GM12891 (cell line): Measurements from ENCODE around the gene NCOA3.

Source experiments
- DNase-seq: peaks from one replicate; pipeline ENCODE4 v3.0.0; 2011; ENCODE audit warnings: low spot score; ENCODE audit not compliant: insufficient read length
- FAIRE-seq: peaks from 2 replicates; lab custom pipeline; 2011; peaks lifted over from hg19 to GRCh38; lab: Jason Lieb, UNC
- PAX5 ChIP-seq: IDR thresholded peaks from 2 replicates; pipeline ENCODE4 v1.6.1; 2011; ENCODE audit warnings: low read length, moderate library complexity, mild to moderate bottlenecking; ENCODE audit not compliant: insufficient read depth, severe bottlenecking
- POLR2A ChIP-seq: IDR thresholded peaks from 2 replicates; pipeline ENCODE4 v1.6.1; 2011; ENCODE audit warnings: low read depth, low read length, control low read depth
- POLR2AphosphoS5 ChIP-seq: IDR thresholded peaks from 2 replicates; pipeline ENCODE4 v1.6.1; 2011; ENCODE audit warnings: low read depth, low read length, control low read depth
- POU2F2 ChIP-seq: IDR thresholded peaks from 2 replicates; pipeline ENCODE4 v1.6.1; 2011; ENCODE audit warnings: low read depth, mild to moderate bottlenecking, control low read depth, low read length, moderate library complexity
- SPI1 ChIP-seq: IDR thresholded peaks from 2 replicates; pipeline ENCODE4 v1.6.1; 2011; ENCODE audit warnings: low read depth, low read length, control low read depth
- TAF1 ChIP-seq: IDR thresholded peaks from 2 replicates; pipeline ENCODE4 v1.6.1; 2011; ENCODE audit warnings: low read depth, low read length, control low read depth

The NCOA3 gene

DNA sequence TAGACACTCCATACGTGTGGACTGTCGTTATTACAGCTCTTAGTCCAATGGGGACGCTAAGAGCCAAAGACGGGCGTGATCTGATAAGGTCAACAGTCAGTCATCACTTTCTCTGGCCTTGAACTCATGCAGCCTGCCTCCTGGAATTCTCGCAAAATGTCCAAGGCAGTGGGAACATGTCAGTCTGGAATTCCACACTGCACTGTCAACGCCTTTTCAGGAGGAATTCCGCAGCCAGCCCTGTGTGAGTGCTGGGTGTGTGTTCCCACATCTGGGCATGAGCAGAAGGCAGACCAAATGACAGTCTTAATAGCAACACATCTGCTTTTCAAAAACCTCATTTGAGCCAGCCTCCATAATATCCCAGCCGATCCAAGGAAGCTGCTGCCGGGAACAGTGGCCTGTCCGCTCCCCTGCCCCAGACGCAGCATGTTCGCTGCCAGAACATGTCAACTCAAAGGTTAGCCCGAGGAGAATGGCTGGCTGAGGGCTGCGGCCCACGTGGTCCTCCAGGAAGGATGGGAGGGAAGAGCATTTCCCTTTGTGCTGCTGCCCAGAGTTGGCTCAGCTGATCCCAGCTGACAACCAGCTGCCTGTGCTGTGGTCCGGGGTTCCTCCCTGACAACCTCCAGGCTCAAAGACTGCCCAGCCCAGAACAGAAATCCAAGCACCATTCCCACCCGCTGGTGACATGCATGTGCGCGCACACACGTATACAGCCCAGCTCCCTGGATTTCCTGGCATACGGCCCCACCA, 180.5 kb downstream of the NCOA3 start:
- DNase-seq (no peak), FAIRE-seq (no peak)
- no peak for TF ChIP-seq POLR2AphosphoS5
- no peak for TF ChIP-seq SPI1
- no peak for TF ChIP-seq POU2F2
- no peak for TF ChIP-seq TAF1
- TF ChIP-seq PAX5 = no peak
- no peak for TF ChIP-seq POLR2A

DNA sequence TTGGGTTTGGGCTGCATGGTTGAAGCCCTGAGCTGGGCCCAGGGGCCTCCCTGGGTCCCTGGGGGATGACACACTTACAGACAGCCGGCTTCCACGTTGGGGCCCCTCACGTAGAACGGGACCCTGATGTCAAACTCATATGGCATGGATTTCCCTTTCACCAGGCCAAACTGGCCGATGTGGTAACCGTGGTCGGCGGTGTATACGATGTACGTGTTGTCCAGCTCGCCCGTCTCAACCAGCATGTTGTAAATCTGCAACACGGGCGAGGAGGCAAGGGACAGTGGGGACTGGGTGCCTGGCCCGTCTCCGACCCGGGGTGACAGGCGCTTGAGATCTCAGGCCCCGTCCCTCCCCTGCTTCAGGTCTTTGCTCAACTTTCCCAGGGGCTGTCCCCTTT, 181.2 kb downstream of the NCOA3 start:
- no peak for TF ChIP-seq POLR2AphosphoS5
- no peak for TF ChIP-seq POLR2A
- no peak for DNase-seq
- no peak for FAIRE-seq

GRCh38 chr20:47684306-47685080, 182.8 kb downstream of the NCOA3 start:
- TF ChIP-seq PAX5 (no peak), POLR2A (no peak), TAF1 (no peak), POLR2AphosphoS5 (no peak), SPI1 (no peak), POU2F2 (no peak)
- DNase-seq = no peak
- no peak for FAIRE-seq

DNA sequence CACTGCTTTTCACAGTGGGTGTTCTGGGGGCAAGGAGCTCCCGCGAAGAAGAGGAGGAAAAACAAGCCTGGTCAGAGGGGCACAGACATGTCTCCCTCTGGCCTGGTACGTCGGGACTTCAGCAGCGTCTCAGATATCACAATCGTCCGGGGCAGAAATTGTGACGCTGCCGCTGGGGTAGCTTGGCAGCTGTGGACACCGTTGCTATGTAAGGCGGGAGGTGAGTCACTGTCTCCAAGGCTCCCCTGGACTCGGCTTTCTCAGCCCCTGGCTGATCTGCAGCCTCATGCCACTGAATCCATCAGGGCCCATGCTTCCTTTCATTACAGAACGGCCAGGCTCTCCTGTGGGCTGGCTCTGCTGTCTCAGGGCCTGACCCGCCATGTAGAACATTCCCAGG, 184.9 kb downstream of the NCOA3 start:
- no peak for TF ChIP-seq SPI1
- TF ChIP-seq POLR2AphosphoS5 = no peak
- no peak for TF ChIP-seq POU2F2
- no peak for TF ChIP-seq POLR2A
- no peak for TF ChIP-seq PAX5
- no peak for TF ChIP-seq TAF1
- DNase-seq (no peak), FAIRE-seq (no peak)

DNA sequence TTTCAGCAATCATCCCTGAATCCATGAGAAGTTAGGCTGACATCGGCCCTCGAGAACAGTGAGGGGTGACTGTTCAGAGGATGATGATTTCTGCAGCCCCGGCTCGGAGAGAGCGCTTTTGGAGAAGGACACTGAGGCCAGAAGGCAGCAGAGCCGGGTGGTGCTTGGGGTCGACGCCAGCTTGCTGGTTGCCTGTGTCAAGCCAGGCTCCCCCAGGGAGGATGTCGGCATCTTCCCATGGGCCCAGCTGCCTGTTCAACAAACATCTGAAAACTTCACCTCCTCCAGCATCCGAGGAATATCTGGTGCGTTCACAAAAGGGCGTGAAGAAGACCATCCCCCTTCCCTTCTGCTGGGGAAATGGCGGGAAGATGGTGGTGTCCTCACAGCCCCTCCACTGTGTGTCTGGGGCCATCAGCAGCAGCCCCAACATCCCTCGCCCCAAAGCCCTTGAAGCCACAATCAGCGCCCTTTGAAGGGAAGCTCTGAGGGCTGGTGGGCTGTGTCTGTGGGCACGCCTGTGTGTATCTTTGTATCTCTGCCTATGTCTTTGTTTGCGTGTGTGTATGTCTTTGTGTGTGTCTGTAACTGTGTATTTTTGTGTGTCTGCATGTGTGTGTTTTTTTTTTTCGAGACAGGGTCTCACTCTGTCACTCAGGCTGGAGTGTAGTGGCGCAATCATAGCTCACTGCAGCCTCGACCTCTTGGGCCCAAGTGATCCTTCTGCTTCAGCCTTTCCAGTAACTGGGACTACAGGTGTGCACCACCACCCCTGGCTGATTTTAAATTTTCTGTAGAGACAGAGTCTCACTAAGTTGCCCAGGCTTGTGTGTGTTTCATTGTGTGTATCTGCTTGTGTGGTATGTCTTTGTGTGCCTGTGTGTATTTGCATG, 185.7 kb downstream of the NCOA3 start:
- TF ChIP-seq POU2F2 = no peak
- TF ChIP-seq SPI1 = no peak
- no peak for TF ChIP-seq TAF1
- no peak for TF ChIP-seq PAX5
- no peak for TF ChIP-seq POLR2AphosphoS5
- no peak for TF ChIP-seq POLR2A
- FAIRE-seq (no peak), DNase-seq (no peak)

DNA sequence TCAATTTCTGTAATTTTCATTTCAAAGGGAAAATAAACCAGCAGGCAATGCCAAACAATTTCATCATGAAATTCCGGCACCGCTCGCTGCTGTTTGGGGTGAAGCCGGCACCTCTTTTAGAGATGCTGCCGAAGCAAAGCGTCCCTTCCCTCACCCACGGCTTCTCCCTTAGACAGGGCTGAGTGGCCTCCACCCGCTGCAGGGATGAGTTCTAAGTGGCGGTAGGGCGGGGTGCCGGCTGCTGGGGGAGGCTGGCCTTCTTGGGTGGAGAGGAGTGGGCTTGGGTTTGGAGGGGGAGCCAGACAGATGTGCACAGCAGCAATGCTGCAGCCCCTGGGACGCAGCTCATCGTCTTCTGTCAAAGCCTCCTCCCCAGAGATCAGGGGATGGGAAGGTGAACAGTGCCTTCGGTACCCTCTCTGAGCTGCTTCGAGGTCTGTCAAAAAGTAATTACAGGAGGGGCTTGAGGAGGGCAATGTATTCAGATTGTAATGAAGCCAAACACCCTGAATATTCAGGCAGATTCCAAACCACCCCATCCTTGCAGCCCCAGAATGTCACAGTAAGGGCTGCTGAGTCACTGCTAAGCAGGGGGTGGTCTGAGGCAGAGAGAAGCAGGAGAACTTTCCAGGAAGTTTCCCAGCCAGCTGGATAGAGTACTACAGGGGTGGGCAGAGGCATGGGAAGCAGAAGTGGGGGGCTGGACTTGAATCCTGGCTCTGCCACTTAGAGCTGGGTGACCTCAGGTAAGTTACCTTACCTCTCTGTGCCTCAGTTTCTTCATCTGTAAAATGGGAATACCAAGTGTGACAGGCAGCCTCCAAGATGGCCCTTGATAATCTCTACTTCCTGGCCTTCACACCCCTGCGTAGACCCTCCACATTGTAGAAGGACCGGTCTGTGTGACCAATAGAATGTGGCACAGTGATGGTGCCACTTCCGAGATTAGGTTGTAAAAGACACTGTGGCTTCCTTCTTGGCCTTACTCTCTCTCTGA, 187.0 kb downstream of the NCOA3 start:
- no peak for TF ChIP-seq POLR2A
- TF ChIP-seq TAF1 = no peak
- no peak for TF ChIP-seq POLR2AphosphoS5
- no peak for TF ChIP-seq PAX5
- no peak for TF ChIP-seq POU2F2
- TF ChIP-seq SPI1 = no peak
- DNase-seq (no peak), FAIRE-seq (no peak)

DNA sequence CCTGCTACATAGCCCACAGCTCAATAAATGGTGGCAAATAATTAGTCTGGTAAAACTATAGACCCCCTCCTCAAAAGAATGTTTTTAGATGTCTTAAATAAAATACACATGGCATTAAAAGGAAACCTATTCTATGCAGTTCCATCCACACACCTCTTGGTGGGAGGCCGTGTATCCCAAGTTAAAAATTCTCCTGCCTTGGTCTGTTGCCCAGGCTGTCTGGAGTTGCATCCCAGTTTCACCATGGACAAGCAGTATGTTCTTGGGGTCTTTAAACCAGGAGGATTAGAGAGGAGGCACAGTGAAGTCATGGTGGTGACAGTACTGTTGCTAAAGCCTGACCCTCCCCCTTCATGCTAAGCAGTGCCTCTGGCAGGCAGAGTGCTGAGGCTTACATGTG, 188.0 kb downstream of the NCOA3 start:
- FAIRE-seq (no peak), DNase-seq (no peak)
- TF ChIP-seq TAF1 (no peak), POLR2AphosphoS5 (no peak), SPI1 (no peak)

- no peak for TF ChIP-seq POLR2A
- no peak for TF ChIP-seq POLR2AphosphoS5
- no peak for TF ChIP-seq PAX5
- no peak for TF ChIP-seq SPI1
- no peak for TF ChIP-seq TAF1
- TF ChIP-seq POU2F2 = no peak
- FAIRE-seq = no peak
- no peak for DNase-seq
These were observed 189.9 kb downstream of the NCOA3 start for GRCh38 chr20:47691625-47692024.

GRCh38 chr20:47694021-47694818, 192.5 kb downstream of the NCOA3 start:
- FAIRE-seq = no peak
- no peak for DNase-seq
- TF ChIP-seq POU2F2 = no peak
- TF ChIP-seq PAX5 = no peak
- no peak for TF ChIP-seq POLR2A
- no peak for TF ChIP-seq SPI1
- TF ChIP-seq TAF1 = no peak
- no peak for TF ChIP-seq POLR2AphosphoS5
